ENCODE results near the gene HS3ST5. TPM values are rescaled to one million over a fixed set of nuclear protein-coding genes. Genes with fewer than 3 reads are reported as not detected.

HS3ST5 gene
- total RNA-seq, 1 donor from 2014 or later, result 0.05 TPM

GRCh38 chr6:114339706-114340105 lies 3.1 kb downstream of the HS3ST5 start:
- H3K4me3 Mint-ChIP-seq (ENCODE audit: unreplicated experiment), result no peak overlapping the region
- no peaks in the 10 kb centered on the region for H3K36me3 Mint-ChIP-seq (ENCODE audit: low read depth)
- no peaks in the 10 kb centered on the region for H3K9me3 Mint-ChIP-seq (ENCODE audit: low read depth)
- H3K27me3 Mint-ChIP-seq (ENCODE audit: low read depth), result peaks cover 1% of the 10 kb centered on the region
- DNase-seq (ENCODE audit: low spot score), result no peak
- H3K4me1 Mint-ChIP-seq (ENCODE audit: low read depth), result peaks cover 21% of the 10 kb centered on the region
- no peak overlapping the region for H3K27ac Mint-ChIP-seq (ENCODE audit: unreplicated experiment)
- no peak for TF ChIP-seq CTCF (IDR thresholded peaks at IDR 0.05)

- no peaks in the 10 kb centered on the region for H3K36me3 Mint-ChIP-seq (ENCODE audit: low read depth)
- TF ChIP-seq CTCF (IDR thresholded peaks at IDR 0.05), result no peak
- H3K27ac Mint-ChIP-seq (ENCODE audit: unreplicated experiment), result no peak overlapping the region
- H3K4me1 Mint-ChIP-seq (ENCODE audit: low read depth), result no peaks in the 10 kb centered on the region
- no peaks in the 10 kb centered on the region for H3K9me3 Mint-ChIP-seq (ENCODE audit: low read depth)
- no peak overlapping the region for H3K4me3 Mint-ChIP-seq (ENCODE audit: unreplicated experiment)
- H3K27me3 Mint-ChIP-seq (ENCODE audit: low read depth), result peaks cover 2% of the 10 kb centered on the region
- no peak for DNase-seq (ENCODE audit: low spot score)
These were observed 8.6 kb downstream of the HS3ST5 start for GRCh38 chr6:114334237-114334636.

GRCh38 chr6:114327074-114327473 lies 15.7 kb downstream of the HS3ST5 start:
- H3K27ac Mint-ChIP-seq (ENCODE audit: unreplicated experiment), result no peak overlapping the region

GRCh38 chr6:114323784-114324183 lies 19.0 kb downstream of the HS3ST5 start:
- DNase-seq (ENCODE audit: low spot score), result no peak
- no peak for TF ChIP-seq CTCF (IDR thresholded peaks at IDR 0.05)
- H3K36me3 Mint-ChIP-seq (ENCODE audit: low read depth), result no peaks in the 10 kb centered on the region
- H3K9me3 Mint-ChIP-seq (ENCODE audit: low read depth), result no peaks in the 10 kb centered on the region
- no peaks in the 10 kb centered on the region for H3K27me3 Mint-ChIP-seq (ENCODE audit: low read depth)
- no peaks in the 10 kb centered on the region for H3K4me1 Mint-ChIP-seq (ENCODE audit: low read depth)
- no peak overlapping the region for H3K4me3 Mint-ChIP-seq (ENCODE audit: unreplicated experiment)
- no peak overlapping the region for H3K27ac Mint-ChIP-seq (ENCODE audit: unreplicated experiment)

More at GRCh38 chr6:114327074-114327473, 15.7 kb downstream of the HS3ST5 start:
- Mint-ChIP-seq H3K27me3 (ENCODE audit: low read depth) (peaks cover 2% of the 10 kb centered on the region), H3K36me3 (ENCODE audit: low read depth) (no peaks in the 10 kb centered on the region), H3K9me3 (ENCODE audit: low read depth) (no peaks in the 10 kb centered on the region), H3K4me1 (ENCODE audit: low read depth) (no peaks in the 10 kb centered on the region), H3K4me3 (ENCODE audit: unreplicated experiment) (no peak overlapping the region)
- DNase-seq (ENCODE audit: low spot score), result no peak
- TF ChIP-seq CTCF (IDR thresholded peaks at IDR 0.05), result peak; percentile 25

GRCh38 chr6:114319749-114320148 lies 23.1 kb downstream of the HS3ST5 start:
- Mint-ChIP-seq H3K27me3 (ENCODE audit: low read depth) (no peaks in the 10 kb centered on the region), H3K4me1 (ENCODE audit: low read depth) (no peaks in the 10 kb centered on the region), H3K9me3 (ENCODE audit: low read depth) (no peaks in the 10 kb centered on the region), H3K27ac (ENCODE audit: unreplicated experiment) (no peak overlapping the region), H3K4me3 (ENCODE audit: unreplicated experiment) (no peak overlapping the region), H3K36me3 (ENCODE audit: low read depth) (no peaks in the 10 kb centered on the region)
- DNase-seq (ENCODE audit: low spot score), result no peak
- no peak for TF ChIP-seq CTCF (IDR thresholded peaks at IDR 0.05)
